Measurements from ENCODE around the gene SLC29A2. TPM values are rescaled to one million over a fixed set of nuclear protein-coding genes. Genes with fewer than 3 reads are reported as not detected.

SLC29A2 gene
- total RNA-seq: 1.4 and 5.3 TPM in 2 replicates

- DNase-seq (ENCODE audit: low read depth): peak; percentile 31
These were observed at the start of gene SLC29A2 for GRCh38 chr11:66371627-66372415. Gene SLC29A2 (minus strand): TSS chr11:66371760. CDS start chr11:66371591, 169 bp downstream.

GRCh38 chr11:66420671-66421476 lies 49.3 kb upstream of the SLC29A2 start, which contains the start of gene NPAS4:
Gene NPAS4 (plus strand): TSS chr11:66421035. CDS start chr11:66421180, 145 bp downstream.
- DNase-seq (ENCODE audit: low read depth): no peak

- no peak for DNase-seq (ENCODE audit: low read depth)
These were observed 48.3 kb upstream of the SLC29A2 start for GRCh38 chr11:66419825-66420224.

- DNase-seq (ENCODE audit: low read depth): no peak
These were observed 47.4 kb upstream of the SLC29A2 start for GRCh38 chr11:66418986-66419308.

- peak; percentile 88 for DNase-seq (ENCODE audit: low read depth)
These were observed 46.8 kb upstream of the SLC29A2 start for GRCh38 chr11:66418168-66418985.

- no peak for DNase-seq (ENCODE audit: low read depth)
These were observed 45.4 kb upstream of the SLC29A2 start for GRCh38 chr11:66417000-66417399.

GRCh38 chr11:66415423-66415822 lies 43.9 kb upstream of the SLC29A2 start:
- no peak for DNase-seq (ENCODE audit: low read depth)

- DNase-seq (ENCODE audit: low read depth): no peak
These were observed 42.8 kb upstream of the SLC29A2 start for GRCh38 chr11:66414120-66414934.

- no peak for DNase-seq (ENCODE audit: low read depth)
These were observed 41.6 kb upstream of the SLC29A2 start for GRCh38 chr11:66413167-66413566.

- no peak for DNase-seq (ENCODE audit: low read depth)
These were observed 40.5 kb upstream of the SLC29A2 start for GRCh38 chr11:66412110-66412509.

GRCh38 chr11:66411323-66411722 lies 39.8 kb upstream of the SLC29A2 start:
- no peak for DNase-seq (ENCODE audit: low read depth)

- DNase-seq (ENCODE audit: low read depth): no peak
These were observed 38.6 kb upstream of the SLC29A2 start for GRCh38 chr11:66410191-66410590.

- no peak for DNase-seq (ENCODE audit: low read depth)
These were observed 37.7 kb upstream of the SLC29A2 start for GRCh38 chr11:66409226-66409625.

GRCh38 chr11:66408488-66409214 lies 37.1 kb upstream of the SLC29A2 start:
- DNase-seq (ENCODE audit: low read depth): peak; percentile 51

- DNase-seq (ENCODE audit: low read depth): no peak
These were observed 36.1 kb upstream of the SLC29A2 start for GRCh38 chr11:66407651-66408050.

- DNase-seq (ENCODE audit: low read depth): no peak
These were observed 22.4 kb upstream of the SLC29A2 start for GRCh38 chr11:66393954-66394353.

- DNase-seq (ENCODE audit: low read depth): no peak
These were observed 19.8 kb upstream of the SLC29A2 start for GRCh38 chr11:66391322-66391721.

- DNase-seq (ENCODE audit: low read depth): peak; percentile 73
These were observed 17.3 kb upstream of the SLC29A2 start for GRCh38 chr11:66388780-66389386.

GRCh38 chr11:66386171-66387069 lies 14.9 kb upstream of the SLC29A2 start:
- peak; percentile 90 for DNase-seq (ENCODE audit: low read depth)
